Liver (tissue), 9 donors: Measurements from ENCODE around the gene TCERG1L. TPM values are rescaled to one million over a fixed set of nuclear protein-coding genes. Genes with fewer than 3 reads are reported as not detected.

Experiments
- DNase-seq: peaks from one replicate; pipeline ENCODE4 v3.0.0-alpha.2; 2017; ENCODE audit warnings: low spot score
- H3K27ac ChIP-seq, 2 donors: one replicate each; pipeline ENCODE4 v1.7.0; 2013; ENCODE audit warnings: inconsistent platforms in 2 of 2, low read length in 2 of 2, control low read depth in 1 of 2, low read depth in 1 of 2, mild to moderate bottlenecking in 1 of 2
- H3K27me3 ChIP-seq, 4 donors: one replicate each; pipeline versions ENCODE4 v1.6.1 to v1.7.0; 2013; ENCODE audit warnings: low read length in 3 of 4, inconsistent platforms in 1 of 4, mild to moderate bottlenecking in 1 of 4, moderate library complexity in 1 of 4; ENCODE audit not compliant: control insufficient read depth in 4 of 4, insufficient read depth in 4 of 4
- H3K36me3 ChIP-seq, 4 donors: one replicate each; pipeline versions ENCODE4 v1.6.1 to v1.7.0; 2013; ENCODE audit warnings: low read length in 3 of 4, mild to moderate bottlenecking in 3 of 4, low read depth in 1 of 4, moderate library complexity in 1 of 4; ENCODE audit not compliant: control insufficient read depth in 4 of 4, insufficient read depth in 3 of 4
- H3K4me1 ChIP-seq, 4 donors: one replicate each; pipeline versions ENCODE4 v1.6.1 to v1.7.0; 2013; ENCODE audit warnings: low read length in 3 of 4, mild to moderate bottlenecking in 3 of 4, moderate library complexity in 1 of 4; ENCODE audit not compliant: control insufficient read depth in 4 of 4, insufficient read depth in 4 of 4
- H3K4me3 ChIP-seq, 3 donors: one replicate each; pipeline versions ENCODE4 v1.6.1 to v1.7.0; 2013; ENCODE audit warnings: low read length in 3 of 3, control low read depth in 1 of 3, low read depth in 1 of 3, mild to moderate bottlenecking in 1 of 3
- H3K9ac ChIP-seq, 2 donors: one replicate each; pipeline ENCODE4 v1.7.0; 2013; ENCODE audit warnings: low read length in 2 of 2, mild to moderate bottlenecking in 2 of 2, moderate library complexity in 2 of 2, control low read depth in 1 of 2, low read depth in 1 of 2
- H3K9me3 ChIP-seq, 4 donors: one replicate each; pipeline versions ENCODE4 v1.6.1 to v1.7.0; 2013; ENCODE audit warnings: low read length in 3 of 4; ENCODE audit not compliant: control insufficient read depth in 4 of 4
- CTCF ChIP-seq: fragments of 150-350 bp; IDR thresholded peaks from 2 replicates; pipeline ENCODE4 v1.5.1; 2017; ENCODE audit warnings: improper control_type of control experiment, low read depth, low read length; ENCODE audit not compliant: missing input control
- FOXA1 ChIP-seq: IDR thresholded peaks from 2 replicates; pipeline ENCODE4 v1.6.1; 2016; ENCODE audit warnings: antibody characterized with exemption
- FOXA2 ChIP-seq: IDR thresholded peaks from 2 replicates; pipeline ENCODE4 v1.6.1; 2016; ENCODE audit warnings: antibody characterized with exemption
- GABPA ChIP-seq, 2 donors: IDR thresholded peaks in 1 of 2; conservative IDR thresholded peaks in 1 of 2; 2 replicates each; pipeline ENCODE4 v1.6.1; 2016; ENCODE audit warnings: antibody characterized with exemption in 2 of 2, mild to moderate bottlenecking in 1 of 2, moderate library complexity in 1 of 2
- HNF4A ChIP-seq, 2 donors: conservative IDR thresholded peaks; 2 replicates each; pipeline ENCODE4 v1.6.1; 2016; ENCODE audit warnings: antibody characterized with exemption in 2 of 2, mild to moderate bottlenecking in 2 of 2
- HNF4G ChIP-seq: IDR thresholded peaks from 2 replicates; pipeline ENCODE4 v1.6.1; 2016; ENCODE audit warnings: antibody characterized with exemption
- JUND ChIP-seq, 2 donors: IDR thresholded peaks; 2 replicates each; pipeline ENCODE4 v1.6.1; 2016; ENCODE audit warnings: antibody characterized with exemption in 2 of 2
- MAX ChIP-seq: IDR thresholded peaks from 2 replicates; pipeline ENCODE4 v1.6.1; 2016; ENCODE audit warnings: antibody characterized with exemption
- NR2F2 ChIP-seq: IDR thresholded peaks from 2 replicates; pipeline ENCODE4 v1.6.1; 2016; ENCODE audit warnings: antibody characterized with exemption
- RAD21 ChIP-seq, 2 donors: IDR thresholded peaks; 2 replicates each; pipeline ENCODE4 v1.6.1; 2016; ENCODE audit warnings: antibody characterized with exemption in 2 of 2, mild to moderate bottlenecking in 2 of 2
- RXRA ChIP-seq, 2 donors: IDR thresholded peaks; 2 replicates each; pipeline ENCODE4 v1.6.1; 2017 to 2018; ENCODE audit warnings: antibody characterized with exemption in 2 of 2, mild to moderate bottlenecking in 1 of 2
- SP1 ChIP-seq: IDR thresholded peaks from 2 replicates; pipeline ENCODE4 v1.6.1; 2018; ENCODE audit warnings: antibody characterized with exemption, mild to moderate bottlenecking
- TAF1 ChIP-seq: conservative IDR thresholded peaks from 2 replicates; pipeline ENCODE4 v1.6.1; 2016; ENCODE audit warnings: antibody characterized with exemption, mild to moderate bottlenecking
- YY1 ChIP-seq: IDR thresholded peaks from 2 replicates; pipeline ENCODE4 v1.6.1; 2016; ENCODE audit warnings: antibody characterized with exemption, mild to moderate bottlenecking
- WGBS: extraction: QIAGEN DNeasy Blood & Tissue Kit; methylation state at CpG from one replicate; pipeline ENCODE4 v1.1.7; 2013; 5-methylcytosine and 5-hydroxymethylcytosine counted together
- polyA plus RNA-seq, 2 donors: library from polyadenylated mRNA; stranded (reverse) in 1 of 2; unstranded in 1 of 2; fragments of 200-250 nt in 1 of 2; fragments of >200 nt in 1 of 2; fragmentation: Nextera tagmentation in 1 of 2; extraction: Ambion mirVana in 1 of 2; gene quantifications; one replicate each; pipeline versions ENCODE4 v1.2.1 to v1.2.3, GENCODE V29; 2013 to 2015
- total RNA-seq, 2 donors: library from RNA; depleted of rRNA; stranded (reverse); fragments of >200 nt; gene quantifications; one replicate each; pipeline ENCODE4 v1.2.3, GENCODE V29; 2014
- TF ChIP-seq, protein P1 (sequence below): IDR thresholded peaks from 2 replicates; pipeline ENCODE4 v1.6.1; 2016; ENCODE audit warnings: antibody characterized with exemption
- TF ChIP-seq, protein P2 (sequence below): IDR thresholded peaks from 2 replicates; pipeline ENCODE4 v1.6.1; 2016; ENCODE audit warnings: antibody characterized with exemption, mild to moderate bottlenecking
- donor health status: healthy.
- donor health status: healthy.
- donor health status: healthy.
- donor health status: healthy.
- donor health status: healthy.

TCERG1L gene
- total and polyA plus RNA-seq, 4 donors: not detected

- Histone ChIP-seq H3K4me1 (peaks cover 0 to 22% (median 9%) of the 10 kb centered on the region in 4 donors), H3K9ac (no peak overlapping the region), H3K27ac (no peak overlapping the region), H3K27me3 (peaks cover 0 to 20% (median 5%) of the 10 kb centered on the region in 4 donors), H3K36me3 (no peaks in the 10 kb centered on the region), H3K4me3 (no peak overlapping the region), H3K9me3 (no peaks in the 10 kb centered on the region)
- no peak for TF ChIP-seq RAD21 (IDR thresholded peaks at IDR 0.05)
- TF ChIP-seq, protein P1, sequence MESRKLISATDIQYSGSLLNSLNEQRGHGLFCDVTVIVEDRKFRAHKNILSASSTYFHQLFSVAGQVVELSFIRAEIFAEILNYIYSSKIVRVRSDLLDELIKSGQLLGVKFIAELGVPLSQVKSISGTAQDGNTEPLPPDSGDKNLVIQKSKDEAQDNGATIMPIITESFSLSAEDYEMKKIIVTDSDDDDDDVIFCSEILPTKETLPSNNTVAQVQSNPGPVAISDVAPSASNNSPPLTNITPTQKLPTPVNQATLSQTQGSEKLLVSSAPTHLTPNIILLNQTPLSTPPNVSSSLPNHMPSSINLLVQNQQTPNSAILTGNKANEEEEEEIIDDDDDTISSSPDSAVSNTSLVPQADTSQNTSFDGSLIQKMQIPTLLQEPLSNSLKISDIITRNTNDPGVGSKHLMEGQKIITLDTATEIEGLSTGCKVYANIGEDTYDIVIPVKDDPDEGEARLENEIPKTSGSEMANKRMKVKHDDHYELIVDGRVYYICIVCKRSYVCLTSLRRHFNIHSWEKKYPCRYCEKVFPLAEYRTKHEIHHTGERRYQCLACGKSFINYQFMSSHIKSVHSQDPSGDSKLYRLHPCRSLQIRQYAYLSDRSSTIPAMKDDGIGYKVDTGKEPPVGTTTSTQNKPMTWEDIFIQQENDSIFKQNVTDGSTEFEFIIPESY: no peak
- TF ChIP-seq CTCF: no peak
- no peak for TF ChIP-seq NR2F2
- no peak for TF ChIP-seq HNF4A (conservative IDR thresholded peaks at IDR 0.05)
- TF ChIP-seq YY1: no peak
- TF ChIP-seq, protein P2, sequence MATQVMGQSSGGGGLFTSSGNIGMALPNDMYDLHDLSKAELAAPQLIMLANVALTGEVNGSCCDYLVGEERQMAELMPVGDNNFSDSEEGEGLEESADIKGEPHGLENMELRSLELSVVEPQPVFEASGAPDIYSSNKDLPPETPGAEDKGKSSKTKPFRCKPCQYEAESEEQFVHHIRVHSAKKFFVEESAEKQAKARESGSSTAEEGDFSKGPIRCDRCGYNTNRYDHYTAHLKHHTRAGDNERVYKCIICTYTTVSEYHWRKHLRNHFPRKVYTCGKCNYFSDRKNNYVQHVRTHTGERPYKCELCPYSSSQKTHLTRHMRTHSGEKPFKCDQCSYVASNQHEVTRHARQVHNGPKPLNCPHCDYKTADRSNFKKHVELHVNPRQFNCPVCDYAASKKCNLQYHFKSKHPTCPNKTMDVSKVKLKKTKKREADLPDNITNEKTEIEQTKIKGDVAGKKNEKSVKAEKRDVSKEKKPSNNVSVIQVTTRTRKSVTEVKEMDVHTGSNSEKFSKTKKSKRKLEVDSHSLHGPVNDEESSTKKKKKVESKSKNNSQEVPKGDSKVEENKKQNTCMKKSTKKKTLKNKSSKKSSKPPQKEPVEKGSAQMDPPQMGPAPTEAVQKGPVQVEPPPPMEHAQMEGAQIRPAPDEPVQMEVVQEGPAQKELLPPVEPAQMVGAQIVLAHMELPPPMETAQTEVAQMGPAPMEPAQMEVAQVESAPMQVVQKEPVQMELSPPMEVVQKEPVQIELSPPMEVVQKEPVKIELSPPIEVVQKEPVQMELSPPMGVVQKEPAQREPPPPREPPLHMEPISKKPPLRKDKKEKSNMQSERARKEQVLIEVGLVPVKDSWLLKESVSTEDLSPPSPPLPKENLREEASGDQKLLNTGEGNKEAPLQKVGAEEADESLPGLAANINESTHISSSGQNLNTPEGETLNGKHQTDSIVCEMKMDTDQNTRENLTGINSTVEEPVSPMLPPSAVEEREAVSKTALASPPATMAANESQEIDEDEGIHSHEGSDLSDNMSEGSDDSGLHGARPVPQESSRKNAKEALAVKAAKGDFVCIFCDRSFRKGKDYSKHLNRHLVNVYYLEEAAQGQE: no peak
- TF ChIP-seq SP1: no peak
- WGBS: 76% methylated on average over 9 of the region's 9 CpGs
- DNase-seq: no peak
Observed at GRCh38 chr10:131315344-131315743, 3.8 kb upstream of the TCERG1L start.

DNA sequence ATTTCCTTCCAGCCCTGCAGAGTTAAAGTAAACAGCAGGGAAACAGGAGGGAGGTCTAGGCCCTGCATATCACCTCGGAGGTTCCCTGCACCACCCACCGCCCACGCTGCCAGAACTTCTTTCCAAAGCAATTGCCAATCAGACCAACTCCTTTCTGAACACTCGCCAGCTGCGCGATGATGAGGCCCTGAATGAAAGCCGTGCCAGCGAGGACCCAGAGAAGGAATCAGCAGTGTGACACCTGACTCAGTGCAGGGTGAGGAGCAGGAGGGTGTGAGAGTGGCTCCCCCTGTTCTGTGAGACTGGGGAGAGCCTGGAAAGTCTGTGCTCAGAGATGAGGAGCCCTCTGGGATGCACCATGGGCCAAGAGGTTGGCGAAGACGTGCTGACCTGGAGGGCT, 3.3 kb upstream of the TCERG1L start:
- Histone ChIP-seq H3K36me3 (no peaks in the 10 kb centered on the region), H3K4me3 (no peak overlapping the region), H3K27ac (no peak overlapping the region), H3K27me3 (peaks cover 0 to 21% (median 5%) of the 10 kb centered on the region in 4 donors), H3K4me1 (peaks cover 0 to 22% (median 9%) of the 10 kb centered on the region in 4 donors), H3K9me3 (no peaks in the 10 kb centered on the region), H3K9ac (no peak overlapping the region)
- WGBS: 60% methylated on average over 10 of the region's 10 CpGs
- DNase-seq: no peak
- TF ChIP-seq JUND (IDR thresholded peaks at IDR 0.05) (no peak), HNF4G (no peak), FOXA1 (no peak), HNF4A (conservative IDR thresholded peaks at IDR 0.05) (no peak), TAF1 (no peak), MAX (no peak), GABPA (IDR thresholded peaks at IDR 0.05 in 1 of 2, conservative IDR thresholded peaks at IDR 0.05 in 1 of 2) (no peak), RXRA (IDR thresholded peaks at IDR 0.05) (no peak), CTCF (no peak), NR2F2 (no peak), FOXA2 (no peak)
- TF ChIP-seq, protein P2: no peak
- TF ChIP-seq, protein P1: no peak
